Measurements from ENCODE around the gene INSR.

Gene INSR

DNA sequence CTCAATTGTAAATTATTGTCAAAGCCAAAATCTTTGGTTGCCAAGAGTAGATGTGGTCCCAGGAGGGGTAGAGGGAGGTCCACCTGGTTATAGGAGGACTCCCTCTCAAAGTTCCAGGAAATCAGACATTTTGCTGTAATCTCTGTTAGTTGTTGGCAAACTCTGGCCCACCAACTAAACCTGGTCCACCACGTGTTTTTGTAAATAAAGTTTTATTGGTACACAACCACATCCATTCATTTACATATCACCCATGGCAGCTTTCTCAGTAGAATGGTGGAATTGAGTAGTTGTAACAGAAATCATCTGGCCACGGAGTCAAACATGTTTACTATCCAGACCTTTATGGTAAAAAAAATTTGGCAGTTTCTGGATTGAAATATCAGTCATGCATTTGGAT is 154.1 kb downstream of the INSR start:
- Histone ChIP-seq H3K4me1 (ENCODE audit: control insufficient read depth, insufficient read depth, low read length, poor library complexity, severe bottlenecking) (no peaks in the 10 kb centered on the region), H3K4me3 (ENCODE audit: extremely low read depth, insufficient read depth, low read length, poor library complexity, severe bottlenecking) (no peak overlapping the region), H3K27ac (ENCODE audit: low read depth, low read length, severe bottlenecking) (no peak overlapping the region), H3K9me3 (ENCODE audit: control insufficient read depth, low read length) (no peaks in the 10 kb centered on the region), H3K36me3 (ENCODE audit: control insufficient read depth, insufficient read depth, low read length) (peaks cover 33% of the 10 kb centered on the region)
- 80% methylated on average over 1 of the region's 2 CpGs; no CpG with 5 or more reads in 1 of the 2 experiments for WGBS, 2 experiments (ENCODE audit: insufficient coverage in 2 of 2)

DNA sequence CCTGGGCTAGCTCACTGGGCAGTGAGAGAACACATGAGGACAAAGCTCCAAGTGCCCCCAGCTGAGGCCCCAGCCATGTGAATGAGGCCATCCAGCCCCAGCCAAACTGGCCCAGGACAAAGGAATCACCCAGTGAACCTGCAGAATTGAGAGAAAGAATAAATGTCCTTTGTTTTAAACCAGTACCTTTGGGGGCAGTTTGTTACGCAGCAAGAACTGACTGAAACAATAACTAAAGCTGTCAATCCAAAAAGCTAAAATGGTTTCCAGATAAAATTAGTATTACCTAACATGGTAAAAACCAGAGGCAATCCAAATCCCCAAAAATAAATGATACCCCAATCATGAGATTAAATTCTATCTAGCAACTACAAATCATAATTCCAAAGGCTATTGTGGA is 155.1 kb downstream of the INSR start:
- H3K27ac ChIP-seq (ENCODE audit: low read depth, low read length, severe bottlenecking) = no peak overlapping the region
- no peak overlapping the region for H3K4me3 ChIP-seq (ENCODE audit: extremely low read depth, insufficient read depth, low read length, poor library complexity, severe bottlenecking)
- H3K9me3 ChIP-seq (ENCODE audit: control insufficient read depth, low read length) = no peaks in the 10 kb centered on the region
- WGBS, 2 experiments (ENCODE audit: insufficient coverage in 2 of 2) = 100% methylated on average over 1 of the region's 1 CpG; no CpG with 5 or more reads in 1 of the 2 experiments
- H3K36me3 ChIP-seq (ENCODE audit: control insufficient read depth, insufficient read depth, low read length) = peaks cover 33% of the 10 kb centered on the region
- peaks cover 3% of the 10 kb centered on the region for H3K4me1 ChIP-seq (ENCODE audit: control insufficient read depth, insufficient read depth, low read length, poor library complexity, severe bottlenecking)

DNA sequence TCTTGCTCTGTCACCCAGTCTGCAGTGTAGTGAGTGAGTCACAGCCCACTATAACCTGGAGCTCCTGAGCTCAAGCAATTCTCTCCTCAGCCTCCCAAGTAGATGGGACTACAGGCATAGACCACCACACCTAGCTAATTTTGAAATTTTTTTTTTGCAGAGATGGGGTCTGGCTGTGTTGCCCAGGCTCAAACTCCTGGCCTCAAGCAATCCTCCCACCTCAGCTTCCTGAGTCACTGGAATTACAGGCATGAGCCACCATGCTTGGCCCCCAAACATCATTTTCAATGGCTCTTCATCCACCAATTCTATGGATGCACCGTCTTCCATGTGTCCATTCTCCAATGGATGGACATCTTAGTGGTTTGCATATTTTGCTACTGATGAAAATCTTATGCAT is 155.8 kb downstream of the INSR start:
- Histone ChIP-seq H3K36me3 (ENCODE audit: control insufficient read depth, insufficient read depth, low read length) (peaks cover 33% of the 10 kb centered on the region), H3K27ac (ENCODE audit: low read depth, low read length, severe bottlenecking) (no peak overlapping the region), H3K4me1 (ENCODE audit: control insufficient read depth, insufficient read depth, low read length, poor library complexity, severe bottlenecking) (peaks cover 3% of the 10 kb centered on the region), H3K9me3 (ENCODE audit: control insufficient read depth, low read length) (no peaks in the 10 kb centered on the region), H3K4me3 (ENCODE audit: extremely low read depth, insufficient read depth, low read length, poor library complexity, severe bottlenecking) (no peak overlapping the region)
- WGBS, 2 experiments (ENCODE audit: insufficient coverage in 2 of 2) = 80% methylated on average over 1 of the region's 1 CpG; no CpG with 5 or more reads in 1 of the 2 experiments

DNA sequence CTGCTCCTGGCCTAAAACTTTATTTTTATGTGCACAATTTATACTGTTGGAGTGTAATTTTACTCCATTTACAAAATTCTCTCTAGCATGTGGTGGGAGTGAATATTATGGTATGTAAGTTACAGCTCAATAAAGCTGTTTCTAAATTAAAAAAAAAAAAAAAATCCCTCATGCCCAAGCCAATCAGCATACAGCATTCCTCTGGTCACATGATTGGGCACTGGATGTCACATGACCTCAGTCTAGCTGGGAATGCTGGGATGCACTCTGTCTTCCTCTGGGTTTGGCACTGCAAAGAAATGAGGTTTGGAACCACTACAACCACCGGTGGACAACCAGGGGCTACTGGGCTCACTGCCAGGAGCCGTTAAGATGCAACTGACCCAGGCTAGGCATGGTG is 157.1 kb downstream of the INSR start:
- Histone ChIP-seq H3K27ac (ENCODE audit: low read depth, low read length, severe bottlenecking) (no peak overlapping the region), H3K4me3 (ENCODE audit: extremely low read depth, insufficient read depth, low read length, poor library complexity, severe bottlenecking) (no peak overlapping the region), H3K36me3 (ENCODE audit: control insufficient read depth, insufficient read depth, low read length) (peaks cover 28% of the 10 kb centered on the region), H3K4me1 (ENCODE audit: control insufficient read depth, insufficient read depth, low read length, poor library complexity, severe bottlenecking) (peaks cover 3% of the 10 kb centered on the region), H3K9me3 (ENCODE audit: control insufficient read depth, low read length) (no peaks in the 10 kb centered on the region)
- WGBS, 2 experiments (ENCODE audit: insufficient coverage in 2 of 2) = 100% methylated on average over 2 of the region's 2 CpGs

DNA sequence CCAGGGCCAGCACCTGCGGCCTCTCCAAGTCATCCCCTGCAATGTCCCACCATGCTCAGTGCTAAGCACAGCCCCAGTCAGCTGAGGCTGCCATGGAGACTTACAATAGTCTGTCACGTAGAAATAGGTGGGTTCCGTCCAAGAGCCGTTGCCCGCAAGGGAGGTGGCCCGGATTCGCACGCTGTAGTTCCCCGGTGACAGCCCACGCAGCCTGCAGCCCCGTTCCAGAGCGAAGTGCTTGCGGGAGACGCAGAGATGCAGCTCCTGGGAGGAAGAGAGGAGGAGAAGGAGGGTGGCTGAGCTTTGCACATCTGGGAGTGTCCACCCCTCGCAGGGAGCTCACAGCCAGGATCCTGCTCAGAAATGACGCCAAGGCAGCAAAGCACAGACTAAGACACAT is 162.2 kb downstream of the INSR start:
- no peak overlapping the region for H3K27ac ChIP-seq (ENCODE audit: low read depth, low read length, severe bottlenecking)
- H3K4me3 ChIP-seq (ENCODE audit: extremely low read depth, insufficient read depth, low read length, poor library complexity, severe bottlenecking) = no peak overlapping the region
- H3K36me3 ChIP-seq (ENCODE audit: control insufficient read depth, insufficient read depth, low read length) = peaks cover 4% of the 10 kb centered on the region
- WGBS, 2 experiments (ENCODE audit: insufficient coverage in 2 of 2) = 94 to 97% methylated on average over 15 to 16 of the region's 16 CpGs
- H3K4me1 ChIP-seq (ENCODE audit: control insufficient read depth, insufficient read depth, low read length, poor library complexity, severe bottlenecking) = peaks cover 3% of the 10 kb centered on the region
- H3K9me3 ChIP-seq (ENCODE audit: control insufficient read depth, low read length) = no peaks in the 10 kb centered on the region

DNA sequence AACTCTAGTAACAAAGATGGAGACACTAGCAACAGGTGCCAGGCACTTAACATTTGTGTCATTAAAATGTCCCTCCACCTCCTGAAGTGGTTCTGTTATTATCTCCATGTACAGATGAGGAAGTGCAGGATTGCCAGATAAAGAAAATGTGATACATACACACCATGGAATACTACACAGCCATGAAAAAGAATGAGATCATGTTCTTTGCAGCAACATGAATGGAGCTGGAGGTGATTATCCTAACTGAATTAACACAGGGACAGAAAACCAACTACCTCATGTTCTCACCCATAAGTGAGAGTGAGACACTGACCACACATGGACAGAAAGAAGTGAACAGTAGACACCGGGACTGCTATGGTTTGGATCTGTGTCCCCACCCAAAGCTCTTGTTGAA is 164.2 kb downstream of the INSR start:
- Histone ChIP-seq H3K4me1 (ENCODE audit: control insufficient read depth, insufficient read depth, low read length, poor library complexity, severe bottlenecking) (peaks cover 3% of the 10 kb centered on the region), H3K9me3 (ENCODE audit: control insufficient read depth, low read length) (peaks cover 16% of the 10 kb centered on the region), H3K36me3 (ENCODE audit: control insufficient read depth, insufficient read depth, low read length) (peaks cover 19% of the 10 kb centered on the region), H3K27ac (ENCODE audit: low read depth, low read length, severe bottlenecking) (no peak overlapping the region), H3K4me3 (ENCODE audit: extremely low read depth, insufficient read depth, low read length, poor library complexity, severe bottlenecking) (no peak overlapping the region)
- WGBS, 2 experiments (ENCODE audit: insufficient coverage in 2 of 2) = 100% methylated on average over 1 of the region's 1 CpG; no CpG with 5 or more reads in 1 of the 2 experiments

DNA sequence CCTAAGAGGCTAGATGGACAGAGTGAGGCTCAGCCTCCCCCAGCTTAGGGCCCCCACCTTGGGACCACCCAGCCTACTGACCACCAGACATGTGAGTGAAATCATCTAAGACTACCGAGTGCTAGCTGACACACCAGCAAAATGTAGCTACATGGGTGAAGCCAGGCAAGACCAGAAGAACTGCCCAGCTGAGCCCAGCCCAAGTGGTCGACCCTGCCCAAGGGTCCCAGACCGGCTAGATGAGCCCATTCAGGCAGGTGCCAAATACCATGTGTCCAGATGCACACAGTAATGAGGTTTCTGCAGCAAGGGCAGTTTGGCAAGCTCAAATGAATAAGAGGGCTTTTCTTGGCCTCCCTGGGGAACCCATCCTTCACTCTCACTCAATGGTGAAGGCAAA is 168.1 kb downstream of the INSR start:
- H3K9me3 ChIP-seq (ENCODE audit: control insufficient read depth, low read length) = peaks cover 16% of the 10 kb centered on the region
- no peak overlapping the region for H3K4me3 ChIP-seq (ENCODE audit: extremely low read depth, insufficient read depth, low read length, poor library complexity, severe bottlenecking)
- peaks cover 29% of the 10 kb centered on the region for H3K36me3 ChIP-seq (ENCODE audit: control insufficient read depth, insufficient read depth, low read length)
- H3K27ac ChIP-seq (ENCODE audit: low read depth, low read length, severe bottlenecking) = no peak overlapping the region
- 93 to 95% methylated on average over 3 of the region's 3 CpGs for WGBS, 2 experiments (ENCODE audit: insufficient coverage in 2 of 2)
- no peaks in the 10 kb centered on the region for H3K4me1 ChIP-seq (ENCODE audit: control insufficient read depth, insufficient read depth, low read length, poor library complexity, severe bottlenecking)

DNA sequence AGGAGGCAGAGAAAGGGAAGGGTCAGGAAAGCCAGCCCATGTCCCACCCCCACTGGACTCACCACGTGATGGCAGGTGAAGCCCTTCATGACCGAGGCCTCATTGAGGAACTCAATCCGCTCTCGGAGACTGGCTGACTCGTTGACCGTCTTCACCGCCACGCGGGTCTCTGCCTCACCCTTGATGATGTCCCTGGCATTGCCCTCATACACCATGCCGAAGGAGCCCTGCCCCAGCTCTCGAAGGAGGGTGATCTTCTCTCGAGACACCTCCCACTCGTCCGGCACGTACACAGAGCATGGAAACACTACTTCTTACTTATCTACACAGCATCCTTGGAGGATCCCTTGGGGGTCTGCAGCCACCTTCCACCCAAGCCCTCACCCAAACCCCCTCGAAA is 169.0 kb downstream of the INSR start:
- H3K27ac ChIP-seq (ENCODE audit: low read depth, low read length, severe bottlenecking) = no peak overlapping the region

DNA sequence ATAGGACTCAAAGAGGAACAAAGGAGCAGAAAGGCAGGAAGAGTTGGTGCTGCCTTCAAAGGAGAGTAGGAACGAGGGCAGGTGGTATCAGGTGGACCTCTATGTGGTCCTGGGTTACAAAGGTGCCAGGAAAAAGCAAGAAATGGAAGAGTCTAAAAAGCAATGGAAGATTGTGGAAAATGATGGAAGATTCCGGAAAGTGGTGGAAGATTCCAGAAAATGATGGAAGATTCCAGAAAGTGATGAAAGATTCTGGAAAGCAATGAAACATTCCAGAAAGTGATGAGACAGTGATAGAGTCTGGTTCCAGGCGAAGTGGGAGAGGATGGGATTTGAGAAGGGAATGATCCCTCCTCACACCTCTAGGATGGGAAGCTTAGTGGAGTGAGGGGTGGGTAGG is 169.4 kb downstream of the INSR start:
- Histone ChIP-seq H3K4me1 (ENCODE audit: control insufficient read depth, insufficient read depth, low read length, poor library complexity, severe bottlenecking) (no peaks in the 10 kb centered on the region), H3K4me3 (ENCODE audit: extremely low read depth, insufficient read depth, low read length, poor library complexity, severe bottlenecking) (no peak overlapping the region), H3K27ac (ENCODE audit: low read depth, low read length, severe bottlenecking) (no peak overlapping the region), H3K9me3 (ENCODE audit: control insufficient read depth, low read length) (peaks cover 16% of the 10 kb centered on the region), H3K36me3 (ENCODE audit: control insufficient read depth, insufficient read depth, low read length) (peaks cover 29% of the 10 kb centered on the region)
- 32 to 35% methylated on average over 2 of the region's 3 CpGs for WGBS, 2 experiments (ENCODE audit: insufficient coverage in 2 of 2)

More for the DNA sequence above, 169.0 kb downstream of the INSR start:
- Histone ChIP-seq H3K4me1 (ENCODE audit: control insufficient read depth, insufficient read depth, low read length, poor library complexity, severe bottlenecking) (no peaks in the 10 kb centered on the region), H3K36me3 (ENCODE audit: control insufficient read depth, insufficient read depth, low read length) (peaks cover 29% of the 10 kb centered on the region), H3K4me3 (ENCODE audit: extremely low read depth, insufficient read depth, low read length, poor library complexity, severe bottlenecking) (no peak overlapping the region), H3K9me3 (ENCODE audit: control insufficient read depth, low read length) (peaks cover 16% of the 10 kb centered on the region)
- WGBS, 2 experiments (ENCODE audit: insufficient coverage in 2 of 2) = 93% methylated on average over 13 to 15 of the region's 16 CpGs

DNA sequence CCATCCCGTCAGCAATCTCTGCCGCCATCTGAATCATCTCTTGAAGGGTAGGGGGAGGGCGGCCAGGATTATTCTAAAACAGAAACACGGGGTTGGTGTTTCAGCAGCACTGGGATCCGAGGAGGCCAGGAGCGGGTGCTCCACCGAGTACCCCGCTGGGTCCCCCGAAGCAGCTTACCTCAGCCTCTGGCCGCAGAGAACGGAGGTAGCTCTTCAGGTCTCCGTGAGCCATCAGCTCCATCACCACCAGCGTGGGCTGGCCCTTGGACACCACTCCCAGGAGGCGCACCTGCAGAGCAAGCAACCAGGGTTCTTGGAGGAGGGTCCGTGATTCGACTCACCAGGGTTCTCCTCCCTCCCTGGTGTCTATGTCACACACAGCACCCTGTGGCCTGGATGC is 171.5 kb downstream of the INSR start:
- WGBS, 2 experiments (ENCODE audit: insufficient coverage in 2 of 2) = 94 to 95% methylated on average over 16 of the region's 16 CpGs
- Histone ChIP-seq H3K36me3 (ENCODE audit: control insufficient read depth, insufficient read depth, low read length) (peaks cover 35% of the 10 kb centered on the region), H3K27ac (ENCODE audit: low read depth, low read length, severe bottlenecking) (no peak overlapping the region), H3K4me3 (ENCODE audit: extremely low read depth, insufficient read depth, low read length, poor library complexity, severe bottlenecking) (no peak overlapping the region), H3K4me1 (ENCODE audit: control insufficient read depth, insufficient read depth, low read length, poor library complexity, severe bottlenecking) (no peaks in the 10 kb centered on the region), H3K9me3 (ENCODE audit: control insufficient read depth, low read length) (peaks cover 16% of the 10 kb centered on the region)

DNA sequence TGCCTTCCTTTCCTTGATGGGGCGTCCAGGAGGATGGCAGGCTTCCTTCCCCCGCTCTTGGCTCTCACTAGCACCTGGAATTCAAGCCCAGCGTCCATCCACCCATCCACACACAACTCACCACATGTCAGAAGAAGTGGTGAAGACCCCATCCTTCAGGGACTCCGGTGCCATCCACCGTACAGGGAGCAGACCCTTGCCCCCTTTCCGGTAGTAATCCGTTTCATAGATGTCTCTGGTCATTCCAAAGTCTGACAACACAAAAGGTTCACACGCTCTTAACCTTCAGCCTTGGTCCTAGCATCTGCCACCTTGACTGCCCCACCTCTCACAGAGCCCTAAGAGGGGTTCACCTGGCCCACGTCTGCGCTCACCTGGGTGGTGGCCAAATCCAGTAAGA is 173.7 kb downstream of the INSR start:
- Histone ChIP-seq H3K9me3 (ENCODE audit: control insufficient read depth, low read length) (peaks cover 5% of the 10 kb centered on the region), H3K36me3 (ENCODE audit: control insufficient read depth, insufficient read depth, low read length) (peaks cover 19% of the 10 kb centered on the region), H3K4me3 (ENCODE audit: extremely low read depth, insufficient read depth, low read length, poor library complexity, severe bottlenecking) (no peak overlapping the region), H3K27ac (ENCODE audit: low read depth, low read length, severe bottlenecking) (no peak overlapping the region), H3K4me1 (ENCODE audit: control insufficient read depth, insufficient read depth, low read length, poor library complexity, severe bottlenecking) (no peaks in the 10 kb centered on the region)
- 93 to 97% methylated on average over 6 to 8 of the region's 10 CpGs for whole genome bisulfite sequencing, 2 experiments (ENCODE audit: insufficient coverage in 2 of 2)
